H1 (cell line): ENCODE data around the gene ICA1. TPM values are rescaled to one million over a fixed set of nuclear protein-coding genes. Genes with fewer than 3 reads are reported as not detected.

Experiments used
- CTCF ChIA-PET: fragments of 300-600 bp; sonication (Branson Sonifier 250); formaldehyde crosslinking; loops from one replicate; lab custom pipeline; 2021; ENCODE audit not compliant: partially characterized antibody; lab: Charles Lee
- POLR2A ChIA-PET: fragments of 300-600 bp; sonication (Branson Sonifier 250); formaldehyde crosslinking; loops from one replicate; lab custom pipeline; 2021; ENCODE audit warnings: inconsistent platforms; ENCODE audit not compliant: partially characterized antibody; lab: Charles Lee
- DNase-seq, 2 experiments: peaks; one replicate each; pipeline versions ENCODE4 v3.0.0 to v3.0.0-alpha.2; 2010 to 2022; ENCODE audit warnings: low spot score in 2 of 2, low read depth in 1 of 2, mixed read lengths in 1 of 2
- FAIRE-seq: peaks from 2 replicates; lab custom pipeline; 2011; peaks lifted over from hg19 to GRCh38; lab: Jason Lieb, UNC
- H2AFZ ChIP-seq: 2 replicates; pipeline ENCODE4 v1.8.1; 2012; ENCODE audit warnings: low read length, inconsistent platforms
- H2AK5ac ChIP-seq: 2 replicates; pipeline ENCODE4 v1.6.1; 2013; ENCODE audit warnings: low read depth, low read length
- H2BK120ac ChIP-seq: replicated peaks from 2 replicates; pipeline ENCODE3; 2013; ENCODE audit warnings: low read depth, low read length, inconsistent platforms
- H2BK12ac ChIP-seq: 2 replicates; pipeline ENCODE4 v1.6.1; 2013; ENCODE audit warnings: low read depth, low read length
- H2BK15ac ChIP-seq: 2 replicates; pipeline ENCODE4 v1.6.1; 2013; ENCODE audit warnings: low read length
- H2BK20ac ChIP-seq: 2 replicates; pipeline ENCODE4 v1.6.1; 2013; ENCODE audit warnings: low read length
- H2BK5ac ChIP-seq: 2 replicates; pipeline ENCODE4 v1.6.1; 2013; ENCODE audit warnings: low read depth, low read length
- H3K14ac ChIP-seq: 2 replicates; pipeline ENCODE4 v1.6.1; 2013; ENCODE audit warnings: inconsistent platforms; ENCODE audit not compliant: insufficient read length
- H3K18ac ChIP-seq: 2 replicates; pipeline ENCODE4 v1.6.1; 2013; ENCODE audit warnings: low read length; ENCODE audit errors: extremely low read depth
- H3K23ac ChIP-seq: 2 replicates; pipeline ENCODE4 v1.6.1; 2013; ENCODE audit warnings: inconsistent platforms; ENCODE audit not compliant: insufficient read length
- H3K23me2 ChIP-seq: 2 replicates; pipeline ENCODE4 v1.6.1; 2013; ENCODE audit warnings: low read depth, low read length
- H3K27ac ChIP-seq: 2 replicates; pipeline ENCODE4 v1.6.1; 2011; ENCODE audit warnings: low read depth, low read length, inconsistent platforms
- H3K27me3 ChIP-seq, 4 experiments: replicated peaks in 1 of 4; 1 replicate in 1 of 4; 2 replicates in 3 of 4; pipeline versions ENCODE4 v1.6.1 to v1.8.1; 2011 to 2013; ENCODE audit warnings: low read length in 3 of 4, mild to moderate bottlenecking in 3 of 4, inconsistent platforms in 2 of 4, mixed read lengths in 2 of 4, moderate library complexity in 1 of 4; ENCODE audit not compliant: control insufficient read depth in 3 of 4, insufficient read depth in 3 of 4; ENCODE audit errors: extremely low read depth in 1 of 4
- H3K36me3 ChIP-seq, 4 experiments: 2 replicates each; pipeline versions ENCODE4 v1.6.1 to v1.8.1; 2011 to 2013; ENCODE audit warnings: mild to moderate bottlenecking in 4 of 4, low read length in 3 of 4, moderate library complexity in 2 of 4, control low read depth in 1 of 4, inconsistent platforms in 1 of 4; ENCODE audit not compliant: insufficient read depth in 4 of 4, control insufficient read depth in 2 of 4
- H3K4ac ChIP-seq: replicated peaks from 2 replicates; pipeline ENCODE3; 2013; ENCODE audit warnings: low read length, low read depth, mixed read lengths, inconsistent platforms; ENCODE audit not compliant: insufficient read length
- H3K4me1 ChIP-seq, 4 experiments: replicated peaks in 1 of 4; 1 replicate in 1 of 4; 2 replicates in 3 of 4; pipeline versions ENCODE4 v1.6.1 to v1.8.1; 2011 to 2013; ENCODE audit warnings: low read length in 3 of 4, inconsistent platforms in 2 of 4, mixed read lengths in 1 of 4; ENCODE audit not compliant: insufficient read depth in 4 of 4, control insufficient read depth in 3 of 4
- H3K4me2 ChIP-seq, 2 experiments: 2 replicates each; pipeline versions ENCODE4 v1.6.1 to v1.8.1; 2011 to 2013; ENCODE audit warnings: low read depth in 2 of 2, low read length in 2 of 2, control low read depth in 1 of 2, inconsistent platforms in 1 of 2, mild to moderate bottlenecking in 1 of 2; ENCODE audit not compliant: insufficient read depth in 1 of 2
- H3K4me3 ChIP-seq, 4 experiments: fragments of 200-600, 300-600 bp in 1 of 4; sonication (generic), shearing (Covaris generic), sonication (Bioruptor Twin) in 1 of 4; 2 replicates each; pipeline versions ENCODE4 v1.5.1 to v1.8.1; 2011 to 2016; ENCODE audit warnings: low read length in 4 of 4, low read depth in 3 of 4, control low read depth in 2 of 4, inconsistent platforms in 2 of 4, mild to moderate bottlenecking in 2 of 4, mixed read lengths in 1 of 4, moderate library complexity in 1 of 4; ENCODE audit not compliant: insufficient read depth in 2 of 4; ENCODE audit errors: extremely low read depth in 1 of 4
- H3K56ac ChIP-seq: replicated peaks from 2 replicates; pipeline ENCODE3; 2013; ENCODE audit warnings: low read depth, mild to moderate bottlenecking, mixed read lengths, low read length, inconsistent platforms; ENCODE audit not compliant: insufficient read length
- H3K79me1 ChIP-seq: 2 replicates; pipeline ENCODE4 v1.6.1; 2013; ENCODE audit warnings: low read depth, low read length, control low read depth
- H3K79me2 ChIP-seq, 2 experiments: 2 replicates each; pipeline versions ENCODE4 v1.6.1 to v1.8.1; 2012 to 2013; ENCODE audit warnings: low read length in 2 of 2, mild to moderate bottlenecking in 2 of 2, inconsistent platforms in 1 of 2; ENCODE audit not compliant: insufficient read depth in 2 of 2, control insufficient read depth in 1 of 2
- H3K9ac ChIP-seq, 4 experiments: replicated peaks in 1 of 4; 1 replicate in 1 of 4; 2 replicates in 3 of 4; pipeline versions ENCODE4 v1.6.1 to v1.8.1; 2011 to 2013; ENCODE audit warnings: low read depth in 3 of 4, low read length in 3 of 4, control low read depth in 2 of 4, mild to moderate bottlenecking in 2 of 4, moderate library complexity in 2 of 4, inconsistent platforms in 1 of 4; ENCODE audit errors: extremely low read depth in 1 of 4
- H3K9me3 ChIP-seq, 2 experiments: 2 replicates each; pipeline versions ENCODE4 v1.6.1 to v1.8.1; 2012 to 2013; ENCODE audit warnings: mild to moderate bottlenecking in 2 of 2, moderate library complexity in 2 of 2, control low read depth in 1 of 2, inconsistent platforms in 1 of 2, low read depth in 1 of 2, low read length in 1 of 2, mixed read lengths in 1 of 2; ENCODE audit not compliant: insufficient read depth in 2 of 2
- H4K20me1 ChIP-seq, 2 experiments: replicated peaks in 1 of 2; 2 replicates each; pipeline versions ENCODE3 to v1.8.1; 2011 to 2013; ENCODE audit warnings: inconsistent platforms in 2 of 2, low read length in 2 of 2, mild to moderate bottlenecking in 1 of 2; ENCODE audit not compliant: insufficient read depth in 2 of 2, control insufficient read depth in 1 of 2
- H4K5ac ChIP-seq: 2 replicates; pipeline ENCODE4 v1.6.1; 2013; ENCODE audit warnings: low read length, low read depth, mixed read lengths, inconsistent platforms; ENCODE audit not compliant: insufficient read length
- H4K8ac ChIP-seq: 2 replicates; pipeline ENCODE4 v1.8.0; 2013; ENCODE audit warnings: mild to moderate bottlenecking, moderate library complexity, low read length, inconsistent platforms; ENCODE audit not compliant: insufficient read depth; ENCODE audit errors: extremely low read depth
- H4K91ac ChIP-seq: replicated peaks from 2 replicates; pipeline ENCODE3; 2013; ENCODE audit warnings: low read length, mixed read lengths, inconsistent platforms; ENCODE audit not compliant: insufficient read length
- CHD1 ChIP-seq: IDR thresholded peaks from 2 replicates; pipeline ENCODE4 v1.6.1; 2012; ENCODE audit warnings: low read depth, low read length, improper control_type of control experiment
- FOSL1 ChIP-seq: IDR thresholded peaks from 2 replicates; pipeline ENCODE4 v1.6.1; 2011; ENCODE audit warnings: mild to moderate bottlenecking, low read depth, low read length, moderate library complexity; ENCODE audit not compliant: insufficient read depth
- JUN ChIP-seq: IDR thresholded peaks from 2 replicates; pipeline ENCODE4 v1.6.1; 2011; ENCODE audit warnings: low read depth, mild to moderate bottlenecking, improper control_type of control experiment, low read length
- KDM1A ChIP-seq: fragments of 200-600, 300-600 bp; sonication (generic); IDR thresholded peaks from 2 replicates; pipeline ENCODE4 v1.7.1; 2016; ENCODE audit warnings: mild to moderate bottlenecking, low read length, borderline replicate concordance
- POLR2AphosphoS5 ChIP-seq: IDR thresholded peaks from 2 replicates; pipeline ENCODE4 v1.6.1; 2011; ENCODE audit warnings: low read depth, low read length
- RNF2 ChIP-seq: fragments of 200-900, 300-1000 bp; sonication (generic); IDR thresholded peaks from 2 replicates; pipeline ENCODE4 v1.7.1; 2016; ENCODE audit warnings: borderline replicate concordance, low read depth, mild to moderate bottlenecking, antibody characterized with exemption, low read length; ENCODE audit not compliant: poor library complexity, severe bottlenecking; ENCODE audit errors: missing control alignments
- RXRA ChIP-seq: IDR thresholded peaks from 2 replicates; pipeline ENCODE4 v1.6.1; 2011; ENCODE audit warnings: low read depth, mild to moderate bottlenecking, low read length, moderate library complexity; ENCODE audit not compliant: insufficient read depth
- SIX5 ChIP-seq: IDR thresholded peaks from 2 replicates; pipeline ENCODE4 v1.6.1; 2011; ENCODE audit warnings: mild to moderate bottlenecking, low read depth, low read length
- SRF ChIP-seq: IDR thresholded peaks from 2 replicates; pipeline ENCODE4 v1.6.1; 2011; ENCODE audit warnings: mild to moderate bottlenecking, low read depth, low read length, moderate library complexity
- SUZ12 ChIP-seq: fragments of 200-600 bp; sonication (generic); IDR thresholded peaks from 2 replicates; pipeline ENCODE4 v1.6.1; 2012; ENCODE audit warnings: mild to moderate bottlenecking, inconsistent platforms, low read length, moderate library complexity, mixed read lengths
- WGBS, 2 experiments: shearing (Covaris generic) in 1 of 2; methylation state at CpG; one replicate each; pipeline versions ENCODE4 v1.1.6 to v1.1.7; 2013 to 2015; ENCODE audit warnings: low lambda C conversion rate in 2 of 2, mixed read lengths in 2 of 2, inconsistent platforms in 1 of 2, low coverage in 1 of 2, missing lambda C conversion rate in 1 of 2; ENCODE audit not compliant: insufficient replicate concordance in 2 of 2, insufficient coverage in 1 of 2, insufficient read length in 1 of 2; ENCODE audit errors: extremely low coverage in 1 of 2, missing lambda C conversion rate in 1 of 2; 5-methylcytosine and 5-hydroxymethylcytosine counted together
- polyA plus RNA-seq, 7 experiments: library from polyadenylated mRNA; depleted of rRNA in 3 of 7; stranded (reverse) in 5 of 7; unstranded in 2 of 7; fragments of >200 nt in 5 of 7; fragments of 200-250 nt in 2 of 7; gene quantifications; 1 replicate in 5 of 7; 2 replicates in 1 of 7; 4 replicates in 1 of 7; pipeline versions ENCODE4 v1.2.1 to v1.2.3, GENCODE V29; 2011 to 2013; ENCODE audit warnings: missing spikeins in 2 of 7, mixed read lengths in 2 of 7
- total RNA-seq: library from RNA; stranded (reverse); fragmentation: NEBNext Ultra II Directional; extraction: Animal tissue kit (Norgen Biotek cat#: 25700); gene quantifications from 2 replicates; pipeline ENCODE4 v1.2.1, GENCODE V29; 2021

ICA1 gene
- total and polyA plus RNA-seq, 2 of the 8 experiments (the other 6 are each of a cell fraction or from before 2014, with no cell fraction given) = 14.9 to 37.1 TPM

DNA sequence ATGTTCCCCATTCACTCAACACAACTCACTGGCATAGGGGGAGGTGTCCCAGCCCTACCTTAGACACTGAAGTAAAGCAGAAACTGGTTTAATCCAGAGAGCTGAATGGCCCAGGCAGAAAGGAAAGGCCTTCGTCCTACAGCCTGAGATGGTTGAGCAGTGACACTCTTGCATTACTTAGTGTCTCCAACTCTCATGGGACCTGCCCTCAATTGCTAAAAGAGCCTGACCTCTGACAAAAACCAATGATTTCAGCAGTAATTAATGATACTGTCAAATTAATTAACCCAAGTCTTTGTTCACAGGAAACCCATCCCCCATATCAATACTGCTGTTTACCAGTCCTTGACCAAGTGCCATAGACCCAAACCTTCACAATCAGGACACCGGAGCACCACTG is 48.6 kb downstream of the ICA1 start:
- no peak overlapping the region for H3K27ac ChIP-seq
- TF ChIP-seq SUZ12 (no peak), RXRA (no peak), SIX5 (no peak), RNF2 (no peak), FOSL1 (no peak), SRF (no peak), CHD1 (no peak), KDM1A (no peak), POLR2AphosphoS5 (no peak), JUN (no peak)

More for the DNA sequence above, 48.6 kb downstream of the ICA1 start:
- no peak overlapping the region for H3K56ac ChIP-seq
- H3K4me2 ChIP-seq = no peak overlapping the region
- no peak overlapping the region for H3K4ac ChIP-seq
- H3K9me3 ChIP-seq = no peaks in the 10 kb centered on the region
- H2AK5ac ChIP-seq = no peak overlapping the region
- H2AFZ ChIP-seq = no peak overlapping the region
- H2BK20ac ChIP-seq = no peak overlapping the region
- no peak overlapping the region for H2BK120ac ChIP-seq
- H2BK15ac ChIP-seq = no peak overlapping the region
- FAIRE-seq = no peak
- no peak overlapping the region for H4K5ac ChIP-seq
- no peak overlapping the region for H2BK12ac ChIP-seq
- no peaks in the 10 kb centered on the region; the same call in 1 of the 2 replicates for H3K23me2 ChIP-seq
- ChIA-PET CTCF (interaction anchor here (0.8 to 2.0 kb wide), 3 partner anchors 533 to 560 kb away, joined by 3 to 9 read pairs (median 4); no protein-coding TSS in a partner anchor), POLR2A (interaction anchor here (0.5 kb wide), 1 partner anchor 345 kb away, joined by 3 read pairs; no protein-coding TSS in a partner anchor)
- DNase-seq = no peak
- H4K91ac ChIP-seq = no peak overlapping the region
- no peaks in the 10 kb centered on the region for H3K27me3 ChIP-seq
- H3K9ac ChIP-seq = no peak overlapping the region
- H3K79me2 ChIP-seq = no peaks in the 10 kb centered on the region
- no peak overlapping the region for H3K23ac ChIP-seq
- no peaks in the 10 kb centered on the region for H3K79me1 ChIP-seq
- H4K8ac ChIP-seq = no peak overlapping the region
- no peak overlapping the region for H3K14ac ChIP-seq
- no peak overlapping the region for H2BK5ac ChIP-seq
- no peaks in the 10 kb centered on the region for H3K36me3 ChIP-seq
- no peak overlapping the region for H3K4me3 ChIP-seq
- peaks cover 2 to 21% (median 6%) of the 10 kb centered on the region in 4 experiments; a peak in 6 of 7 replicates for H3K4me1 ChIP-seq
- H3K18ac ChIP-seq = no peak overlapping the region
- H4K20me1 ChIP-seq = no peaks in the 10 kb centered on the region
- 89% methylated on average over 2 of the region's 2 CpGs; no CpG with 5 or more reads in 1 of the 2 experiments for WGBS, 2 experiments
